NCI-H2029 treated with DMSO at 0.1 percent for 48 hours (cell line): ENCODE measurements around the gene RIPK1.
"Not testable (repeated sequence)": the region's sequence is repeated elsewhere in the genome, so short reads cannot be mapped to it uniquely, and the experiment has no call there.

Experiments
- DNase-seq: peaks from one replicate; lab custom pipeline; 2025; lab: John Stamatoyannopoulos, UW

The RIPK1 gene

GRCh38 chr6:3136292-3137011 is 68.2 kb downstream of the RIPK1 start:
- DNase-seq: peak; percentile 35

GRCh38 chr6:3137057-3137777 is 68.9 kb downstream of the RIPK1 start:
- DNase-seq: peak; percentile 36

- not testable (repeated sequence) for DNase-seq
Measured at GRCh38 chr6:3137873-3138272, 69.6 kb downstream of the RIPK1 start.

- DNase-seq: no peak
Measured at GRCh38 chr6:3138341-3138740, 70.0 kb downstream of the RIPK1 start.

GRCh38 chr6:3139090-3139903 is 71.0 kb downstream of the RIPK1 start:
- peak; percentile 96 for DNase-seq

- DNase-seq: no peak
Measured at GRCh38 chr6:3140201-3140600, 71.9 kb downstream of the RIPK1 start.

GRCh38 chr6:3142536-3142935 is 74.2 kb downstream of the RIPK1 start:
- DNase-seq: no peak

- DNase-seq: no peak
Measured at GRCh38 chr6:3143158-3143557, 74.9 kb downstream of the RIPK1 start.

GRCh38 chr6:3144571-3144970 is 76.3 kb downstream of the RIPK1 start:
- no peak for DNase-seq

- peak; percentile 90 for DNase-seq
Measured at GRCh38 chr6:3147914-3148757, 79.8 kb downstream of the RIPK1 start.

GRCh38 chr6:3151691-3152090 is 83.4 kb downstream of the RIPK1 start:
- no peak for DNase-seq

- no peak for DNase-seq
Measured at GRCh38 chr6:3152689-3153088, 84.4 kb downstream of the RIPK1 start.

- DNase-seq: not testable (repeated sequence)
Measured at GRCh38 chr6:3155416-3155815, 87.1 kb downstream of the RIPK1 start.

GRCh38 chr6:3156184-3157130 is 88.2 kb downstream of the RIPK1 start:
- DNase-seq: not testable (repeated sequence)

- peak; percentile 40 for DNase-seq
Measured at GRCh38 chr6:3157131-3157933, 89.0 kb downstream of the RIPK1 start, which contains the start of gene TUBB2A. TUBB2A (minus strand) TSS chr6:3157544; CDS start chr6:3157463, 81 bp downstream.

- no peak for DNase-seq
Measured at GRCh38 chr6:3159805-3160781, 91.8 kb downstream of the RIPK1 start.

GRCh38 chr6:3162067-3162497 is 93.8 kb downstream of the RIPK1 start:
- DNase-seq: no peak

- DNase-seq: peak; percentile 65
Measured at GRCh38 chr6:3162565-3163247, 94.4 kb downstream of the RIPK1 start.
